Measurements from ENCODE around the gene DNAAF3. TPM values are rescaled to one million over a fixed set of nuclear protein-coding genes. Genes with fewer than 3 reads are reported as not detected.

DNAAF3 gene
- total RNA-seq, 1 donor from 2014 or later, result 2.4 TPM

DNA sequence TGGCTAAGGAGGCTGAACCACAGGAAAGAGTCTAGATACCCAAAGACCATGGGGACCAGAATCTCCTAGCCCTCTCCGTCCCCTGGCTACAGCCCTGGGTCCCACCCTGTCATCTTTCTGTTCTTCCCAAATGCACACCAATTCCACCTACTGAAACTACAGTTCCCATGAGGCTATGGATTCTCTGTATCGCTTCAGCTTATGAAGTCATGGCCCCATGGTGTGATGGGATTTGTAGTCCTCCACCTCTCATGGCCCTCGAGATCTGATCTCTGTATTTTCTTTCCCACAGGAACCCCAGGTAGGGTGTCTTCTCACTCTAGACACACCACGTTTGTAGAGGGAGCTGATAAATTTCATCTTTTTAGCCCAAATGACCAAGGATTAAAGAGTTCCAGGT, 31.1 kb upstream of the DNAAF3 start:
- no peak overlapping the region for H3K4me3 Mint-ChIP-seq (ENCODE audit: unreplicated experiment)
- H3K4me1 Mint-ChIP-seq (ENCODE audit: low read depth, unreplicated experiment), result peaks cover 1% of the 10 kb centered on the region
- H3K9me3 Mint-ChIP-seq (ENCODE audit: unreplicated experiment), result no peaks in the 10 kb centered on the region

DNA sequence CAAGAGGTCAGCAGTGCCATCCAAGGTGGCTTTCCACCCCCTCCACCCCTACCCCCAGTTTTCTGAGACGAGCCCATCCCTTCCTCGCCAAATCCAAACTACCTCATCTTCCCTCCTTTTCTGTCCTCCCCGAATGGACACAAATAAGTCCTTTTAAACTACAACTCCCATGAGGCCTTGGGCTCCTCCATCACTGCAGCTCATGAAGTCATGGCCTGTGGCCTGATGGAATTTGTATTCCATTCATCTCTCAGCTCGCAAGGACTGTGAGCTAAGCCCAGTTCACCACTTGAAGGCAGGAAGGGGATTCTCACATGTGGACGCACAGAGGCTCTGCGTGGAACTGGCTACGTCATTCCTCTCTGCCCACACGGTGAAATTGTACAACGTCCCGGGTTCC, 30.4 kb upstream of the DNAAF3 start:
- no peaks in the 10 kb centered on the region for H3K9me3 Mint-ChIP-seq (ENCODE audit: unreplicated experiment)
- peaks cover 12% of the 10 kb centered on the region for H3K27me3 Mint-ChIP-seq (ENCODE audit: unreplicated experiment)
- peaks cover 1% of the 10 kb centered on the region for H3K4me1 Mint-ChIP-seq (ENCODE audit: low read depth, unreplicated experiment)
- no peaks in the 10 kb centered on the region for H3K36me3 Mint-ChIP-seq (ENCODE audit: unreplicated experiment)
- H3K27ac Mint-ChIP-seq (ENCODE audit: unreplicated experiment), result no peak overlapping the region
- DNase-seq, result no peak
- TF ChIP-seq, protein P1, sequence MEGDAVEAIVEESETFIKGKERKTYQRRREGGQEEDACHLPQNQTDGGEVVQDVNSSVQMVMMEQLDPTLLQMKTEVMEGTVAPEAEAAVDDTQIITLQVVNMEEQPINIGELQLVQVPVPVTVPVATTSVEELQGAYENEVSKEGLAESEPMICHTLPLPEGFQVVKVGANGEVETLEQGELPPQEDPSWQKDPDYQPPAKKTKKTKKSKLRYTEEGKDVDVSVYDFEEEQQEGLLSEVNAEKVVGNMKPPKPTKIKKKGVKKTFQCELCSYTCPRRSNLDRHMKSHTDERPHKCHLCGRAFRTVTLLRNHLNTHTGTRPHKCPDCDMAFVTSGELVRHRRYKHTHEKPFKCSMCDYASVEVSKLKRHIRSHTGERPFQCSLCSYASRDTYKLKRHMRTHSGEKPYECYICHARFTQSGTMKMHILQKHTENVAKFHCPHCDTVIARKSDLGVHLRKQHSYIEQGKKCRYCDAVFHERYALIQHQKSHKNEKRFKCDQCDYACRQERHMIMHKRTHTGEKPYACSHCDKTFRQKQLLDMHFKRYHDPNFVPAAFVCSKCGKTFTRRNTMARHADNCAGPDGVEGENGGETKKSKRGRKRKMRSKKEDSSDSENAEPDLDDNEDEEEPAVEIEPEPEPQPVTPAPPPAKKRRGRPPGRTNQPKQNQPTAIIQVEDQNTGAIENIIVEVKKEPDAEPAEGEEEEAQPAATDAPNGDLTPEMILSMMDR (IDR thresholded peaks at IDR 0.05; ENCODE audit: partially characterized antibody, unreplicated experiment), result no peak
- no peak overlapping the region for H3K4me3 Mint-ChIP-seq (ENCODE audit: unreplicated experiment)

More for the DNA sequence above, 31.1 kb upstream of the DNAAF3 start:
- H3K27ac Mint-ChIP-seq (ENCODE audit: unreplicated experiment), result no peak overlapping the region
- H3K27me3 Mint-ChIP-seq (ENCODE audit: unreplicated experiment), result peaks cover 13% of the 10 kb centered on the region
- no peaks in the 10 kb centered on the region for H3K36me3 Mint-ChIP-seq (ENCODE audit: unreplicated experiment)
- no peak for DNase-seq
- TF ChIP-seq, protein P1 (IDR thresholded peaks at IDR 0.05; ENCODE audit: partially characterized antibody, unreplicated experiment), result no peak

DNA sequence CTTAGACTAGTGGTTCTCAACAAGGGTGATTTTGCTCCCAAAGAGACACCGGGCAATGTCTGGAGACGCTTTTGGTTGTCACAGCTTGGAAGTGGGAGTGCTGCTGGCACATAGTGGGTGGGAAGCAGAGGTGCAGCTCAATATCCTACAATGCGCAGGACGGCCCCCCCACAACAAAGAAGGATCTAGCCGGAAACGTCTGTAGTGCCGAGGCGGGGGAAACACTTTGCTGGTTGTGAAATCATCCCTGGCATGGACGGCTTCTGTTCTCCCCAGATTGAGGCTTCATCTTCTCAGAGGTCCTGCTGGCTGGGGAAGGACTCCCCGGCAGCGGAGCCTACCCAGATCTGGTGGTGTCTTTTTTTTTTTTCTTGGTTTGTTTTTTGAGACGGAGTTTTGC, 27.1 kb upstream of the DNAAF3 start:
- TF ChIP-seq, protein P1 (IDR thresholded peaks at IDR 0.05; ENCODE audit: partially characterized antibody, unreplicated experiment), result no peak
- Mint-ChIP-seq H3K36me3 (ENCODE audit: unreplicated experiment) (no peaks in the 10 kb centered on the region), H3K27ac (ENCODE audit: unreplicated experiment) (no peak overlapping the region), H3K9me3 (ENCODE audit: unreplicated experiment) (peaks cover 1% of the 10 kb centered on the region), H3K4me1 (ENCODE audit: low read depth, unreplicated experiment) (no peaks in the 10 kb centered on the region), H3K27me3 (ENCODE audit: unreplicated experiment) (peaks cover 11% of the 10 kb centered on the region), H3K4me3 (ENCODE audit: unreplicated experiment) (no peak overlapping the region)
- DNase-seq, result no peak

DNA sequence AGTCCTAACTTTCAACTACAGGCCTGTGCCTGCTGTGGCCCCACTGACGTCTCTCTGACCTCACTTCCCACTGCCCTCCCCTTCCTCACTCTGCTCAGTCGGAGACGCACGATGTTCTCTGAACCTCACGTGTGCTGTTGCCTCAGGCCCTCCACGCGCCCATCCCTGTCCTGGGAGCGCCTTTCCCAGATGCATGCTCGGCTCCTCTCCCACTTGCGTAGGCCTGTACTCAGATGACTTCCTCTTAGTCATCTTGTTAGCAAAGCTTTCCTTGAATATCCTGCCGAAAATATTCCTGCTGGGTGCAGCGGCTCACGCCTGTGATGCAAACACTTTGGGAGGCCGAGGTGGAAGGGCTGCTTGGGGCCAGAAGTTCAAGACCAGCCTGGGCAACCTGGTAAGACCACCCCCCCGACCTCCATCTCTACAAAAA, 23.0 kb upstream of the DNAAF3 start:
- TF ChIP-seq, protein P1 (IDR thresholded peaks at IDR 0.05; ENCODE audit: partially characterized antibody, unreplicated experiment), result no peak
- H3K9me3 Mint-ChIP-seq (ENCODE audit: unreplicated experiment), result peaks cover 2% of the 10 kb centered on the region
- H3K4me1 Mint-ChIP-seq (ENCODE audit: low read depth, unreplicated experiment), result no peaks in the 10 kb centered on the region
- no peaks in the 10 kb centered on the region for H3K36me3 Mint-ChIP-seq (ENCODE audit: unreplicated experiment)
- no peak overlapping the region for H3K27ac Mint-ChIP-seq (ENCODE audit: unreplicated experiment)
- no peak for DNase-seq
- peak overlapping the region; percentile 52 for H3K4me3 Mint-ChIP-seq (ENCODE audit: unreplicated experiment)
- peaks cover 4% of the 10 kb centered on the region for H3K27me3 Mint-ChIP-seq (ENCODE audit: unreplicated experiment)

DNA sequence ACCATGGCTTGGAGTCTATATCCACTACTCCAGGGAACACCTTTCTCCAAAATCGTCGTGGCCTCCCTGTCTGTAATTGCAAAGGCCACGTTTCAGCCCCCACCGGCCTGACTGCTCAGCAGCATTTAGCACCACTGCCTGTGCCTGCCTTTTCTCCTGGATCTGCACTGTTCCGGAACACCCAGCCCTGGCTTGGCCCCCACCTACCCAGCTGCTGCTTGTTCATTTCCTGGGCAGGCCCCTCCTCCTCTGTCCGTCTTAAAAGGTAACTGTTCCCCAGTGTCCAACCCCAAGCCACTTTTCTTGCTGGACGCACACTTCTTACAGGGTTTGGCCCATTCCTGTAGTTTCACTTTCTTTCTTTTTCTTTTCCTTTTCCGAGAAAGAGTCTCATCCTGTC, 22.2 kb upstream of the DNAAF3 start:
- no peak for DNase-seq
- no peaks in the 10 kb centered on the region for H3K36me3 Mint-ChIP-seq (ENCODE audit: unreplicated experiment)

More for the DNA sequence above, 22.2 kb upstream of the DNAAF3 start:
- H3K9me3 Mint-ChIP-seq (ENCODE audit: unreplicated experiment), result peaks cover 2% of the 10 kb centered on the region
- H3K4me3 Mint-ChIP-seq (ENCODE audit: unreplicated experiment), result no peak overlapping the region
- no peaks in the 10 kb centered on the region for H3K4me1 Mint-ChIP-seq (ENCODE audit: low read depth, unreplicated experiment)
- H3K27me3 Mint-ChIP-seq (ENCODE audit: unreplicated experiment), result peaks cover 4% of the 10 kb centered on the region
- TF ChIP-seq, protein P1 (IDR thresholded peaks at IDR 0.05; ENCODE audit: partially characterized antibody, unreplicated experiment), result no peak
- no peak overlapping the region for H3K27ac Mint-ChIP-seq (ENCODE audit: unreplicated experiment)

All from glutamatergic neuron (in vitro differentiated cells).